ENCODE results near the gene PDE3A. TPM values are rescaled to one million over a fixed set of nuclear protein-coding genes. Genes with fewer than 3 reads are reported as not detected.

PDE3A gene
- total RNA-seq, 1 experiment from 2014 or later, result 0.58 TPM

GRCh38 chr12:20576528-20576927 lies 208.2 kb downstream of the PDE3A start:
- H3K27ac ChIP-seq (ENCODE audit: low read length), result no peak overlapping the region
- no peaks in the 10 kb centered on the region for H3K4me1 ChIP-seq (ENCODE audit: insufficient read depth, low read length)
- no peaks in the 10 kb centered on the region for H3F3A ChIP-seq (ENCODE audit: low read length, unreplicated experiment)
- H3K9me2 ChIP-seq (replicated peaks; ENCODE audit: low read length), result no peaks in the 10 kb centered on the region
- no peak overlapping the region for H2AFZ ChIP-seq (ENCODE audit: low read length)
- BruUV-seq (replicated peaks), result no TSS peak
- H4K20me1 ChIP-seq (ENCODE audit: low read length), result no peaks in the 10 kb centered on the region
- TF ChIP-seq EZH2phosphoT487 (IDR thresholded peaks at IDR 0.05; ENCODE audit: borderline replicate concordance, low read length) (no peak), CTCF (conservative IDR thresholded peaks at IDR 0.05; ENCODE audit: low read depth, low read length) (no peak), EZH2 (IDR thresholded peaks at IDR 0.05; ENCODE audit: low read length, unreplicated experiment) (no peak)
- ChIA-PET CTCF (no interaction called here), POLR2A (ENCODE audit: unreplicated experiment) (no interaction called here)
- DNase-seq (no peak), ATAC-seq (no peak)
- no peak overlapping the region for H3K4me2 ChIP-seq (ENCODE audit: low read length)
- H3K79me2 ChIP-seq (ENCODE audit: low read length), result no peaks in the 10 kb centered on the region
- H3K9ac ChIP-seq (ENCODE audit: low read length), result no peak overlapping the region
- no peaks in the 10 kb centered on the region for H3K36me3 ChIP-seq (ENCODE audit: low read depth, low read length)
- intact Hi-C loops (cut with micrococcal nuclease), result no loop called here
- no peaks in the 10 kb centered on the region for H3K9me3 ChIP-seq (ENCODE audit: low read length)
- H3K27me3 ChIP-seq (ENCODE audit: low read length), result no peaks in the 10 kb centered on the region
- H3K4me3 ChIP-seq (ENCODE audit: low read length), result no peak overlapping the region

GRCh38 chr12:20577054-20577453 lies 208.7 kb downstream of the PDE3A start:
- BruUV-seq (replicated peaks), result no TSS peak

GRCh38 chr12:20578142-20578541 lies 209.8 kb downstream of the PDE3A start:
- intact Hi-C loops (cut with micrococcal nuclease), result no loop called here
- H3K9me3 ChIP-seq (ENCODE audit: low read length), result no peaks in the 10 kb centered on the region
- no peaks in the 10 kb centered on the region for H3K79me2 ChIP-seq (ENCODE audit: low read length)
- POLR2A ChIA-PET (ENCODE audit: unreplicated experiment), result no interaction called here
- ATAC-seq, result no peak
- H3K27ac ChIP-seq (ENCODE audit: low read length), result no peak overlapping the region
- no peak overlapping the region for H3K9ac ChIP-seq (ENCODE audit: low read length)
- CTCF ChIA-PET, result no interaction called here
- H4K20me1 ChIP-seq (ENCODE audit: low read length), result no peaks in the 10 kb centered on the region
- H3F3A ChIP-seq (ENCODE audit: low read length, unreplicated experiment), result no peaks in the 10 kb centered on the region
- no peak overlapping the region for H3K4me3 ChIP-seq (ENCODE audit: low read length)
- DNase-seq, result no peak
- no TSS peak for BruUV-seq (replicated peaks)
- H2AFZ ChIP-seq (ENCODE audit: low read length), result no peak overlapping the region
- no peaks in the 10 kb centered on the region for H3K9me2 ChIP-seq (replicated peaks; ENCODE audit: low read length)
- no peak for TF ChIP-seq CTCF (conservative IDR thresholded peaks at IDR 0.05; ENCODE audit: low read depth, low read length)
- TF ChIP-seq EZH2phosphoT487 (IDR thresholded peaks at IDR 0.05; ENCODE audit: borderline replicate concordance, low read length), result no peak
- TF ChIP-seq EZH2 (IDR thresholded peaks at IDR 0.05; ENCODE audit: low read length, unreplicated experiment), result no peak
- no peaks in the 10 kb centered on the region for H3K36me3 ChIP-seq (ENCODE audit: low read depth, low read length)
- no peaks in the 10 kb centered on the region for H3K27me3 ChIP-seq (ENCODE audit: low read length)
- H3K4me1 ChIP-seq (ENCODE audit: insufficient read depth, low read length), result no peaks in the 10 kb centered on the region
- no peak overlapping the region for H3K4me2 ChIP-seq (ENCODE audit: low read length)

More at GRCh38 chr12:20577054-20577453, 208.7 kb downstream of the PDE3A start:
- H3K9me3 ChIP-seq (ENCODE audit: low read length), result no peaks in the 10 kb centered on the region
- no peak for TF ChIP-seq EZH2phosphoT487 (IDR thresholded peaks at IDR 0.05; ENCODE audit: borderline replicate concordance, low read length)
- TF ChIP-seq EZH2 (IDR thresholded peaks at IDR 0.05; ENCODE audit: low read length, unreplicated experiment), result no peak
- no peak for TF ChIP-seq CTCF (conservative IDR thresholded peaks at IDR 0.05; ENCODE audit: low read depth, low read length)
- H3K27ac ChIP-seq (ENCODE audit: low read length), result no peak overlapping the region
- no peak overlapping the region for H3K4me3 ChIP-seq (ENCODE audit: low read length)
- no peak for ATAC-seq
- H3F3A ChIP-seq (ENCODE audit: low read length, unreplicated experiment), result no peaks in the 10 kb centered on the region
- no peaks in the 10 kb centered on the region for H3K4me1 ChIP-seq (ENCODE audit: insufficient read depth, low read length)
- H3K9ac ChIP-seq (ENCODE audit: low read length), result no peak overlapping the region
- H2AFZ ChIP-seq (ENCODE audit: low read length), result no peak overlapping the region
- H3K9me2 ChIP-seq (replicated peaks; ENCODE audit: low read length), result no peaks in the 10 kb centered on the region
- no peaks in the 10 kb centered on the region for H3K79me2 ChIP-seq (ENCODE audit: low read length)
- H3K27me3 ChIP-seq (ENCODE audit: low read length), result no peaks in the 10 kb centered on the region
- no peak overlapping the region for H3K4me2 ChIP-seq (ENCODE audit: low read length)
- no peak for DNase-seq
- POLR2A ChIA-PET (ENCODE audit: unreplicated experiment), result no interaction called here
- H4K20me1 ChIP-seq (ENCODE audit: low read length), result no peaks in the 10 kb centered on the region
- CTCF ChIA-PET, result no interaction called here
- intact Hi-C loops (cut with micrococcal nuclease), result no loop called here
- H3K36me3 ChIP-seq (ENCODE audit: low read depth, low read length), result no peaks in the 10 kb centered on the region

Data from PC-3 (cell line).